Stimulated activated CD8-positive, alpha-beta memory T cell treated with anti-CD3 and anti-CD28 coated beads, Interleukin-7, amount 100 ng/mL, for 4 hours (primary cell): Measurements from ENCODE around the gene FITM1.
A peak's percentile ranks its signal among the peaks of the same experiment; 100 is the strongest.

Source experiments
- DNase-seq, 2 donors: peaks; one replicate each; pipeline ENCODE4 v3.0.0-alpha.2; 2020; ENCODE audit warnings: low read depth in 2 of 2

Gene FITM1

DNA sequence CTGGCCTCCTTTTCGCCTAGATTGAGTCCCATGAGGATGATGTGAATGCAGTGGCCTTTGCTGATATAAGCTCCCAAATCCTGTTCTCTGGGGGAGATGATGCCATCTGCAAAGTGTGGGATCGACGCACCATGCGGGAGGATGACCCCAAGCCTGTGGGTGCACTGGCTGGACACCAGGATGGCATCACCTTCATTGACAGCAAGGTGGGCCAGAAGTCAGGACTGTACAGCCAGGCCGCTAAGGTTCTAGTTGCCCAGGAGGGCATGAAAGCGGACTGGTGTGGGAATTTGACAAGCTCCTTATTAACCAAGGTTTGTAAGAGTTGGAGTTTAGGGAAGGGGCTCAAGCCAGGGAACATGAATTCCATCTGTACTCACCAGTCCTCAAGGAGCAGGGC, 10.8 kb upstream of the FITM1 start:
- no peak for DNase-seq

DNA sequence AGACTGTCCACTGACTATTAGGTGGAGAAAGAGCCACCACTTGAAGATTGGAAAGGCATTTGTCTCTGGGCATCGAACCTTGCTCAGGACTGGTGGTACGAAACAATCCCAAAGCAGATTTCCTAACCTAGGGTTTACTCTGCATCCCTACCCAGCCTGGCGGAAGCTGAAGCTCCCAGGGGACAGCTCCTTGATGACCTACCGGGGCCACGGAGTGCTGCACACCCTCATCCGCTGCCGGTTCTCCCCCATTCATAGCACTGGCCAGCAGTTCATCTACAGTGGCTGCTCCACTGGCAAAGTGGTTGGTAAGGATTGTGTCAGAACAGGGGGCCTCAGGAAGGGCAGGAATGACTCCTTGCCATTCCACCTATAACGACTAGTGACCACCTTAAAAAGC, 9.2 kb upstream of the FITM1 start:
- no peak for DNase-seq

DNA sequence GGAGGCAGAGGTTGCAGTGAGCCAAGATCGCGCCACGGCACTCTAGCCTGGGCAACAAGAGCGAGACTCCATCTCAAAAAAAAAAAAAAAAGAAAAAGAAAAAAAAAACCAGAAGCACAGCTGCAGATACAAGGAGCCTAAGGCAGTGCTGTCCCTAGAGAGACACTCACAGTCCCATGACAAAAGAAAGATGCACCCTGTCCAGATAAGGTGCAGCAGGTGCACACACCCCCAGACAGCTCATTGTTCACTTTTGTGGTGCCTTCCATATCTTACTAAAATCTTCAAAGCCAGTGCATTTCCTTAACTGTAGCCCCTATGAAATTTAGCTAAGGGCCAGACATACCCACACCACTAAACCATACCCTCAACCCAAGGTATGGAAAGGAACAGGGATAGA, 8.0 kb upstream of the FITM1 start:
- DNase-seq: no peak

DNA sequence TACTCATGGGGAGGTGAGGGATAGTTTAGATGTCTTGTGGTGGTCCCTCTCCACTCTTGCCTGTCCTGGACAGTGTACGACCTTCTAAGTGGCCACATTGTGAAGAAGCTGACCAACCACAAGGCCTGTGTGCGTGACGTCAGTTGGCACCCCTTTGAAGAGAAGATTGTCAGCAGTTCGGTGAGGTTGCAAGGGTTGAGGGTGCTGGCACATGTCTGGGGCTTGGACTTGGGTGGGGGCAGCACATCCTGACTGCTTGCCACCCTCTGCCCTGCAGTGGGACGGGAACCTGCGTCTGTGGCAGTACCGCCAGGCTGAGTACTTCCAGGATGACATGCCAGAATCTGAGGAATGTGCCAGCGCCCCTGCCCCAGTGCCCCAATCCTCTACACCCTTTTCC, 7.6 kb upstream of the FITM1 start:
- no peak for DNase-seq

DNA sequence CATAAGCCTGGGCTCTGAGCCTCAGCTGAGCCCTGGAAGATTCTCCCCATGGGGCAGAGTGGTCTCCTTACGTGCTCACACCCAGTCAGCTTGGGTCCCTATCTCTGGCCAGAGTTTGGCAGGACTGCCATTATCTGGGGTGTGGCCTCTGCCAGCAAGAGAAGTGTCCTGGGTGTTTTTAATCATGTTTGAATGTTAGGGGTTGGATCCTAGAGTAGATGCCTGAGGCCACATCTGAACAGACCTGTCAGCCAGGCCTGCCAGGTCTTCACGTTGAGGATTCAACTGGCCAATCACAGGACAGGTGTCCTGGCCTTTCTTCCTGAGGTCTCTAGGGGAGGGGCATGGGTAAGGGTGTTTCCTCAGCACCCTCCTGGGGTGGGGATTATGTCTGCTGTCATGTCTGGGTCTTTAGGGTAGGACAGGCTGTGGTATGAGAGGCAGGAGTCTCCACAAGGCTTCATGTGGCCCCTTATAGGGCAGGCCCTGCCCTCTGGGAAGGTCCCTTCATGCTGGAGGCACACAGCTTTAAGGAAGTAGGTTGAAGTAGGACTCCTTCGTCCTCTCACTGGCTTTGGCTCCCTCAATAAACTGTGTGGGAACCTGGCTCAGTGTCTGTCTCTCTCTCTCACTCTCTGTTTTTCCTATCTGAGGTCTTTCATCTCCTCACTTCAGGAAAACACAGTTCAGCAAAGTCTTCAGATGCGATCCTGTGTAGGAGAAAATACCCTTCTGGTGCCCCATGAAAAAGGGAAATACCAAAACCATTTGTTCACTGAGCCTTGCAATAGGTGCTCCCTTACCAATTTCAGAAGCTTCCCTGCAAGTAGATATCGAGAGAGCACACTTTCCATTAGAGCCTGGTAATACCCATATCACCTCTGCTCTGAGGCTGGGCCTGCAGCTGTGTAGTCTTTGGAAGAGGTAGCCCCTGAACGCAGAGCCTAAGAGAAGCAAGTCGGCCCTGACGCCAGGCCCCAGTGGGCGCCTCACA, 6.7 kb upstream of the FITM1 start:
- DNase-seq: no peak

DNA sequence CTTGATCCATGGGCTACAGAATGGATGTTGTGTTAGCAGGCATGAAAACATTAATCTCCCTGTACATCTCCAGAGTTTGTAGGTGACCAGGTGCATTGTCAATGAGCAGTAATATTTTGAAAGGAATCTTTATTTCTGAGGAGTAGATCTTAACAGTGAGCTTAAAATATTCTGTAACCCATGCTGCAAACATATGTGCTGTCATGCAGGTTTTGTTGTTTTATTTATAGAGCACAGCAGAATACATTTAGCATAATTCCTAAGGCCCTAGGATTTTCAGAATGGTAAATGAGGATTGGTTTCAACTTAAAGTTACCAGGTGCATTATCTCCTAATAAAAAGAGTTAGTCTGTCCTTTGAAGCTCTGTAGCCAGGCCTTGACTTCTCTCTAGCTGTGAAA, 3.5 kb upstream of the FITM1 start:
- no peak for DNase-seq

DNA sequence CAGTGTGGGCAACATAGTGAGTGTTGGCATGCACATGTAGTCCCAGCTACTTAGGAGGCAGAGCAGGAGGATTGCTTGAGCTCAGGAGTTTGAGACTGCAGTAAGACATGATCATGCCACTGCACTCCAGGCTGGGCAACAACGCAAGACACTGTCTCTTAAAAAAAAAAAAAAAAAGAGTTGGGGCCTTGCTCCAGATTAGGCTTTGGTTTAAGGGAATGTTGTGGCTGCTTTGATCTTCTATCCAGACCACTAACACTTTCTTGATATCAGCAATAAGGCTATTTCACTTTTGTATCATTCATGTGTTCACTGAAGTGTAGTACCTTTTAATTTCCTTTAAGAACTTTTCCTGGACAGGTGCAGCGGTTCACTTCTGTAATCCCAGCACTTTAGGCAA, 2.8 kb upstream of the FITM1 start:
- no peak for DNase-seq

DNA sequence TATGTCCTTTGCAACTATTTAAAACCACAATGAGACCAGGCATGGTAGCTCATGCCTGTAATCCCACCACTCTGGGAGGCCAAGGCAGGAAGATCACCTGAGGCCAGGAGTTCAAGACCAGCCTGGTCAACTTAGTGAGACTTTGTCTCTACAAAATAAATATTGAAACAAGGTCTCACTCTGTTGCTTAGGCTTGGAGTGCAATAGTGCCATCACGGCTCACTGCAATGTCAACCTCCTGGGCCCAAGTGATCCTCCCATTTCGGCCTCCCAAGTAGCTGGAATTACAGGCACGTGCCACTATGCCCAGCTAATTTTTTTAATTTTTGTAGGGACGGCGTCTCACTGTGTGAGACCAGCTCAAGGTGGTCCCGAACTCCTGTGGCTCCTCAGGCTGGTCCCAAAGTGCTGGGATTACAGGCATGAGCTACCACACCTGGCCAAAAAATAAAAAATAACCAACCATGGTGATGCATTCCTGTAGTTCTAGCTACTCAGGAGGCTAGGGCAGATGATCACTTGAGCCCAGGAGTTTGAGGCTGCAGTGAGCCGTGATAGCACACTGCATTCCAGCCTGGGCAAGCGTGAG, 955 bp upstream of the FITM1 start:
- no peak for DNase-seq

DNA sequence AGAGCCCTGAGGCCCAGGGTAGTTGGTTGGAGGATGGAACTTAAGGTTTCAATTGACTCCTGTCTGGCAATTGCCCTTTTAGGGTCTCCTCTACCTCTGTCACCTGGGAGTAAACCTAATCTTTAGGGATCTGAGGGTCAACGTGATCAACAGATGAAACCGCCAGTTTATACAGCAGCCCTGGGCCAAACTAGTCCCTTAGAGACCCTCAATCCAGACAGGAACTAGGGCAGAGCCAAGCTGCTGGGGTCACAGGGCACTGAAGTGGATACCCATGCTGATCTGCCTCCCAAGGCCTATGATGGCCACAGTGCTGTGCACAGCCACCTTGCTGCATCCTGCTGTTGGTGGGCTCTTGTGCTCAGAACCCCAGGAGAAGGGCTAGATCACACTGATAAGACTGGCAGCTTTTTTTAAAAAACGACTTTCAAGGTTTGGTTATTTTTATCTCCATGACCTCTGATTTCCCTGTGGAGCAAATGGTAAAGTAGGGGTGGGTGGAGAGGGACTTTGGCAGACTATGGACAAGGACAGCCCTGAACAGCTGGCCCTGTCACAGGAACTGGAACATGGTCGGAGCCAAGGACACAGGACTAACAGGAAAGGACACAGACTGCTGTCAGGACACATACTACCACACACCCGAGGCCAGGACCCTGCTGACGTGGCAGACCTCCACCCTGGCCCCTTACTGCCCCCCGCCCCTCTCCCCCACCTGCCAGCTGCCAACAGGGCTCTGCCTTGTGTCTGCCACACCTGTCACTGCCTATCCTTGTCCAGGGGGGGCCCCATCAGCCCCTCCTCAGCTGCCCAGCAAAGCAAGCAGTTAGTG, 474 bp downstream of the FITM1 start:
- DNase-seq: no peak

DNA sequence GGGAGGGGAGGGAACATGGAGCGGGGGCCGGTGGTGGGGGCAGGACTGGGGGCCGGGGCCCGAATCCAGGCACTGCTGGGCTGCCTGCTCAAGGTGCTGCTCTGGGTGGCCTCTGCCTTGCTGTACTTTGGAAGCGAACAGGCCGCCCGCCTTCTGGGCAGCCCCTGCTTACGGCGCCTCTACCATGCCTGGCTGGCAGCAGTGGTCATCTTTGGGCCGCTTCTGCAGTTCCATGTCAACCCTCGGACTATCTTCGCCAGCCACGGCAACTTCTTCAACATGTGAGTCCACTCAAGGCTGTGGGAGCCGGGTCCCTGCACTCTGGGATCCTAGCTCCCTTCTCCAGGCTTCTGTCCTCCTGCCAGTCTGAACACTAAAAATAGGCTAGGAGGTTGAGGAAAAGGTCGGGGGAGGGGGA, 1.1 kb downstream of the FITM1 start:
- DNase-seq: no peak

DNA sequence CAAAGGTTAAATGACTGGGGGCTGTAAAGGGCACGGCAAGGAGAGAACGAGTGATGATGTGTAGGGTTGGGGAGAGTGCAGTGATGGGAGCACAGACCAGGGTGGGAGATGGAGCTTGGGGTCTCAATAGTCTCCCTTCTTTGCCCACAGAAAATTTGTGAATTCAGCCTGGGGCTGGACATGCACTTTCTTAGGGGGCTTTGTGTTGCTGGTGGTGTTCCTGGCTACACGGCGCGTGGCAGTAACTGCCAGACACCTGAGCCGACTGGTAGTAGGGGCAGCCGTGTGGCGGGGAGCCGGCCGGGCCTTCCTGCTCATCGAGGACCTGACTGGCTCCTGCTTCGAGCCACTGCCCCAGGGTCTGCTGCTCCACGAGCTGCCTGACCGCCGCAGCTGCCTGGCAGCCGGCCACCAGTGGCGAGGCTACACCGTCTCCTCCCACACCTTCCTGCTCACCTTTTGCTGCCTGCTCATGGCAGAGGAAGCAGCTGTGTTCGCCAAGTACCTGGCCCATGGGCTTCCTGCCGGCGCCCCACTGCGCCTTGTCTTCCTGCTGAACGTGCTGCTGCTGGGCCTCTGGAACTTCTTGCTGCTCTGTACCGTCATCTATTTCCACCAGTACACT, 1.7 kb downstream of the FITM1 start:
- no peak for DNase-seq

DNA sequence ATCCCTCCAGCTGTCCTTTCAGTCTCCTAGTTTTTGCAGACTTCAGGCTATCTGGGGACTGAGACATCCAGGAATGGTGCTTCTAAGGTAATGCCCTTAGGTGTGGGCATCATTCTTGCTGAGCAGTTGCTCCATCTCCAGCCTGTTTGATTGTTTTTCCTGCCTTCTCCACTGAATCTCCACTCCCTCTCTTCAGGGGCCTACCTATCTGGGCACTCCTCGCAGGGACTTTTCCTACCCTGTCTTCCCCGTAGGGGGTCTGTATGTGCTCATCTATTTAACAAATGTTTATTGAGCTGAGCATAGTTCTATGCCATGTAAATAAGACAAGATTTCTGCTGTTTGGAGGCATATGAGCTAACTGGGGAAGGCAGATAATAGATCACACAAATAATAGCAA, 2.5 kb downstream of the FITM1 start:
- DNase-seq: no peak

DNA sequence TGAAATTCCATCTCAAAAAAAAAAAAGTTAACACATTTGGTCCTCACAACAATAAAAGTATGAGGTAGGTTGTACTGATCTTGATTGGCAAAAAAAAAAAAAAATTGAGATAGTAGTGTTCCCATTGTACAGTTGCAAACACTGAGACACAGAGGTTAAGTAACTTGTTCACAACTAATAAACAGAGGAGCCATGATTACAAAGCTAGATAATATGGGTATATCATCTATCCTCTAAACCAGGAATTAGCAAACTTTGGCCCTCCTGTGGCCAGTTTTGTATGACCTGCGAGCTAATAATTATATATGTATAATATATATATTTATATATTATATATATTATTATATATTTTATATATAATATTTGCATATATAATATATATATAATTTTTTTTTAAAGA, 3.3 kb downstream of the FITM1 start:
- no peak for DNase-seq

DNA sequence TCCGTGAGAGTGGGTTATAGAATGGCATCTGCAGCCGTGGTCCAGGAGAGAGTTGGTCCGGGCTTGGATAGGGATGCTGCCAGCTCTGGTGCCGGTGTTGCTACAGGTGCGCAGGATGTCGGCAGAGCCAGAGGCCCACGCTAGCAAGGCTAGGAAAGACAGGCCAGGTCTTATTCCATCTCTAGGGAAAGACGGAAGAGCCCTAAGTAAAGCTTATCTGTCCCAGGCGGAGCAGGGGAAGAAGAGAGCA, 5.0 kb downstream of the FITM1 start:
- DNase-seq: no peak

DNA sequence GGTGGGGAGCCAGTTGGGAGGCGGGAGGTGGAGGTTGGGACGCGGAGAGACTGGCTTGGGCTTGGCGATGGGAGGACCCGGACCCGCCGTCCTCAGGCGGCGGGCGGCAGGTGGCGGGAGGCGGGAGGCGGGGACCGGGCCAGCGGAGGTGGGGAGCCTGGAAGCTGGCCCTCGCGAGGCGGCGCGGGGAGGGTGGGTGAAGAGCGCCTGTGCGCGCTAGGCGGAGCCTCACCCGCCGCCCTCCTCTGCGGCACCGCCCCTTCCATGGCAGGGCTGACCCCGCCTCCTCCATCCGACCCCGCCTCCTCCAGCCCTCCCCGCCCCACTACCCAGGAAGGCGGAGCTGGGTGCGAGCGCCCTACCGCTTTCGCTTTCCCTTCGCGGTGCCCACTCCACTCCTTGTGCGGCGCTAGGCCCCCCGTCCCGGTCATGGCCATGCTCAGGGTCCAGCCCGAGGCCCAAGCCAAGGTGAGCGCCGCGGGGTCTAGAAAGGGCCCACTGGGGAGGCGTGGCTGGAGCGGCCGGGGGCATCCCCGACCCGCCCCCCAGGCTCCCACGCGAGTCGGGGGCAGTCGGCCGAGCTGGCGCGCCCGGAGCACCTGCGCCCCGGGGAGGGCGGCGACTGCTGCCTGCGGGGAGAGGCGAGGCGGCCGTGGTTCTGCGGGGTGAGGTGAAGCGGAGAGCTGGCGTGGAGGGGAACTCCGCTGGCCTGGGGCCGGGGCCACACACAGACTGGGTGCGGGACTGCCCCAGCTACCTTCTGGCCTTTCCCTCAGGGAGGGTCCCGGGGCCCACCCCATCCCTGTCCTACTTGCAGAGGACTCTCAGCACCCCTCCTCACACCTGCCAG, 5.6 kb downstream of the FITM1 start, which contains the start of gene PSME1:
Gene PSME1 (plus strand): TSS at position 361 of the 850 bp plus-strand sequence. CDS start 69 bp downstream, at position 430.
- peak; percentile 86 to 89 for DNase-seq

DNA sequence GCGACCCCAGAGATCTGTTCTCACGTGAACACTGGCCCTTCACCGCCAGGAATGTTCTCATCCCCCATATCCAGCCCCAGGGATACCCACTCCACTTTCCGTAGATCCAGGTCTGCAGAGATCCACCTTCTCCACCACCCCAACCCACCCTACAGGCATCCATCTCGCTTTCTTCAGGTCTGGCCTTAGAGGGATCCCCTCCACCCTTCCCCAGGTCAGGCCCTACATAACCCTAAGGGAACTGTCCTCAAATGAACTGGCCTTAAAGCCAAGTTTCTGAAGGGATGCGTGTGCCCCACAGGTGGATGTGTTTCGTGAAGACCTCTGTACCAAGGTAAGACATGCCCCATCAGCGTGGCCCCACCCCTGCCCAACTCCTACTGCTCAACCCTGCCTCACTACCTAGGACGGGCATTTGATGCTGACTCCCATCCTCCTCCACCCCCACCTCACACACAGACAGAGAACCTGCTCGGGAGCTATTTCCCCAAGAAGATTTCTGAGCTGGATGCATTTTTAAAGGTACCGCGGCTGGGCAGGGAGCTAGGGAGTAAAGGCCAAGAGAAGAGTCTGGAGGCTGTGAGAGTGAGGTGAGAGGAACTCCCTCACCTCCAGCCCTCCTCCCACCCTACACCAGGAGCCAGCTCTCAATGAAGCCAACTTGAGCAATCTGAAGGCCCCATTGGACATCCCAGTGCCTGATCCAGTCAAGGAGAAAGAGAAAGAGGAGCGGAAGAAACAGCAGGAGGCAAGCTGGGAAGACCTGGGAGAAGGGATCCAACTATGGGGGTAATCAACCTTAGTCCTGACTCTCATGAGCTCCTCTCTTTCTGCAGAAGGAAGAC, 6.4 kb downstream of the FITM1 start:
- DNase-seq: no peak

DNA sequence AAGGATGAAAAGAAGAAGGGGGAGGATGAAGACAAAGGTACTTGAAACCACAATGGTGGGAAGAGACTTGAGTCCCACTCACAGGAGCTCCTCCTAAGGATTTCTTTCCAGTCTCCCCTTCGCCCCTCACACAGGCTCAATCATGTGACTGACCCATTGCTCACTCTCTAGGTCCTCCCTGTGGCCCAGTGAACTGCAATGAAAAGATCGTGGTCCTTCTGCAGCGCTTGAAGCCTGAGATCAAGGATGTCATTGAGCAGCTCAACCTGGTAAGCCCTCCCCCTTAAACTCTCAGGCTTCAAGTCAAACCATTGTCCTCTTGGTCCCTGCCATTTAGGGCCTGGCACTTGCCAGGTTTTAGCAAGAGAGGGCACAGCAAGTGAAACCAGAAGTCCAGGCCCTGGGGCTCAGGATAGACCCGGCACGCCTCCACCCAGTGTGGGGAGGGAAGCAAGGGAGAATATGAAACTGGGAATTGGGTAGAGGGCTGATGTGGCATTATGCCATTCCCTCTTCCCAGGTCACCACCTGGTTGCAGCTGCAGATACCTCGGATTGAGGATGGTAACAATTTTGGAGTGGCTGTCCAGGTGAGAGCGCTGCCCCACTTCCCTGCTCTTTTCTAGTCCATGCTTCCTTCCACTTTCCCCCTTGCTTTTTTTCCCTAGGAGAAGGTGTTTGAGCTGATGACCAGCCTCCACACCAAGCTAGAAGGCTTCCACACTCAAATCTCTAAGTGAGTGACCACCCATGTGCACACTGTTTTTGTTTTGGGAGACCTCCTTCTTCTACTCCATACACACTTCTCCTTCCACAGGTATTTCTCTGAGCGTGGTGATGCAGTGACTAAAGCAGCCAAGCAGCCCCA, 7.3 kb downstream of the FITM1 start:
- DNase-seq: no peak

DNA sequence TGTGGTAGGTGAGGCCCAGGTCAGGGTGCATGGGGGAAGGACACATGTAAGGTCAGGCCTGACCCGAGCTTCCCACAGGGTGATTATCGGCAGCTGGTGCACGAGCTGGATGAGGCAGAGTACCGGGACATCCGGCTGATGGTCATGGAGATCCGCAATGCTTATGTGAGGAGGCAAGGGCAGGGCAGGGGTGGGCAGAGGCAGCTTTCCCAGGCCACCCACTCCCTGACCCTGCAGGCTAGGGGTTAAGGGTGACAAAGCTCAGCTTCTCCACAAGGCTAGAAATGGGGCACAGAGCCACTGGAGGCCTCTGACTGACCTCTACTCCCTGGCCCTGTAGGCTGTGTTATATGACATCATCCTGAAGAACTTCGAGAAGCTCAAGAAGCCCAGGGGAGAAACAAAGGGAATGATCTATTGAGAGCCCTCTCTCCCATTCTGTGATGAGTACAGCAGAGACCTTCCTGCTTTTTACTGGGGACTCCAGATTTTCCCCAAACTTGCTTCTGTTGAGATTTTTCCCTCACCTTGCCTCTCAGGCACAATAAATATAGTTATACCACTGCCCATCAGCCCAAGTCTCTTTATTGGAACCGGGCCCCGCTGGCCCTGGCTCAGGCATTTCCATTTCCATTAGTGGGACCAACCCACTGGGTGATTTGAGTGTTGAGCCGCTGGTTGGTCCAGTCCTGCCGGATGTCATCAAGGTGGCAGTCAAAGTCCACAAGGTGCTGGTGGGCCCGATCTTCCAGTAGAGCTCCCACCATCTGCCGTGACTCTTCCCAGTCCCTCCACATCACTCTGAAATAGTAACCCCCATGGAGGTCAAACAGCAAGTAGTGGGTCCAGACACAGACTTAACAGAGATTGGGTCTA, 8.2 kb downstream of the FITM1 start:
- DNase-seq: no peak
